ENCODE data around the gene SLC2A2.

SLC2A2 gene

DNA sequence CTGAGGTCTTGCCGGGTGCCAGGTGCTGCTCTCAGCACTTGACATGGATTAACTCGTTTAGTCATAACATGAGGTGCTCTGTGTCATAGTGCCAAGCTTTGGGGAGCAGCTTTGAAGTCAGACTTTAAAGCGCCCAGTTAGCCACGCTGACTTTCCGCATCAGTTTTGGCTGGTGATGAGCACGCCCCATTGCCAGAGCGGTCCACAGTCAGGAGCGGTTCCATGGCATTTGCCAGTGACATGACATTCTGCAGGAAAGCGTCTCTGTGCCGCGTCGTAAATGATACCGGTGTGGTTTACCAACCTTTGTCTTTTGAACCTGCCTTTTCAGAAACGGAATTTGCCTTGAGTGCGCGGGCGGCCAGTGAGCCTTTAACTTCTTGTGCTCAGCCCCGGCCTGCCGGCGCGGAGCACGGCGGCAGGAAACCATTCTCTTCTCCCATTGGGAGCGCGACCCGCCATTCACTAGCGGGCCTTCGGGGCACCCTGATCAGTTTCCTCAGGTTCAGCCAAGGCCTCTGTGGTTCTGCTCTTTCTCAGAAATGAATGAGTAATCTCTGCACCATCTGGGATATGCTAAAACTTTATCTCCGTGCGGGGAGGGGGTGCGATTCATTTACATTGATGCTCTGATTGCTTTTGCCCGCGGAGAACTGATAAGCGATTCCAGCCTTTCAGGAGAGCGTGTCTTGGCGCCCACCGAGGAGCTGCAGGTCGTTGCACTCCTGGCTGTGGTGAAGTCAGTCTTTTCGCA lies 1.7 kb upstream of the SLC2A2 start:
- peak overlapping the region; percentile 49 for H3K4me3 ChIP-seq (ENCODE audit: low read depth, low read length)
- CTCF ChIA-PET = interaction anchor here (1.0 to 1.7 kb wide), 3 partner anchors 10 to 22 kb away, joined by 3 to 9 read pairs (median 5); no protein-coding TSS in a partner anchor
- DNase-seq (ENCODE audit: low read depth, low spot score) = peak; percentile 72
- POLR2A ChIA-PET = interaction anchor here (0.6 kb wide), 1 partner anchor 39 kb away, joined by 3 read pairs; no protein-coding TSS in a partner anchor
- no peak for TF ChIP-seq CTCF (IDR thresholded peaks at IDR 0.05; ENCODE audit: insufficient read depth, low read length, missing control alignments)

GRCh38 chr3:171023566-171023965 lies 3.0 kb downstream of the SLC2A2 start:
- no peak overlapping the region for H3K4me3 ChIP-seq (ENCODE audit: low read depth, low read length)
- ChIA-PET CTCF (interaction anchor here (1.2 kb wide), 1 partner anchor 24 kb away, joined by 3 read pairs; no protein-coding TSS in a partner anchor), POLR2A (no interaction called here)
- TF ChIP-seq CTCF (IDR thresholded peaks at IDR 0.05; ENCODE audit: insufficient read depth, low read length, missing control alignments) = no peak
- DNase-seq (ENCODE audit: low read depth, low spot score) = no peak

- ChIA-PET CTCF (no interaction called here), POLR2A (no interaction called here)
- no peak overlapping the region for H3K4me3 ChIP-seq (ENCODE audit: low read depth, low read length)
- no peak for TF ChIP-seq CTCF (IDR thresholded peaks at IDR 0.05; ENCODE audit: insufficient read depth, low read length, missing control alignments)
- DNase-seq (ENCODE audit: low read depth, low spot score) = no peak
These were observed 5.1 kb downstream of the SLC2A2 start for GRCh38 chr3:171021377-171021776.

DNA sequence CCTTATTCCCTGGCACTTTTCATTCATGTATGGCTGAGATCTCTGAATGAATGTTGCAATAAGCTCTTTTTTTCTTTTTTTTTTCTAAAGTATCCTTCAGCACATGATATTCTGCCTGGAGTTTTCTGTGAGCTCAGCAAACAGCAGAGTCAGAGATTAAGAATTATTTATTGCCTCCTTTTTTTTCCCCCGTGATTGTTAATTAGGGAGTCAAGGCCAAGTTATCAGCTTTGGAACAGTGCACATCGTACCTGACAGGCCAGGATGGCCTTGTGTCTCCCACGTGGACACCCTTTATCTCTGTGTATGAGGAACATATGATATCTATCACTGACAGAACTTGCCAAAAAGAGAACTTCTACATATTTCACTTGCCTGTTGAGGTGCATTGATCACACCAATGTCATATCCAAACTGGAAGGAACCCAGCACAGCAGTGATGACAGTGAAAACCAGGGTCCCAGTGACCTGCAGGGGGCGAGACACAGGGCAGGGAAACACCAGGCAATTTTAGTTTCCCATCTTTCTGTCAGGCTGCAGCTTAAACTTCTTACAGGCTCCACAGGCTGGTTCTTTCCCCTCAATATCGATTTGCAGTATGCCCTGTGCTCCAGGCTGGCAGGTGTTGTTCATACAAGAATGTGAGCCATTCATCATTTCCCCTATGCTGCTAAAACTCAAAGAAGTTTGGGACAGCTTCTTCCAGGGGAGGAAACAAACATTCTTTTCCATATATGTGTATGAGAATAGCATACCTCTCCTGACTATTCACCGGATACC lies 8.2 kb downstream of the SLC2A2 start:
- ChIA-PET POLR2A (interaction anchor here (1.0 kb wide), 1 partner anchor 149 kb away, joined by 3 read pairs; no protein-coding TSS in a partner anchor), CTCF (interaction anchor here (0.9 to 2.2 kb wide), 8 partner anchors 9 to 25 kb away, joined by 4 to 9 read pairs (median 6); partner anchors contain the start of gene SLC2A2)
- no peak overlapping the region for H3K4me3 ChIP-seq (ENCODE audit: low read depth, low read length)
- DNase-seq (ENCODE audit: low read depth, low spot score) = no peak
- peak; percentile 24 for TF ChIP-seq CTCF (IDR thresholded peaks at IDR 0.05; ENCODE audit: insufficient read depth, low read length, missing control alignments)

- no peak overlapping the region for H3K4me3 ChIP-seq (ENCODE audit: low read depth, low read length)
- TF ChIP-seq CTCF (IDR thresholded peaks at IDR 0.05; ENCODE audit: insufficient read depth, low read length, missing control alignments) = no peak
- no peak for DNase-seq (ENCODE audit: low read depth, low spot score)
- ChIA-PET POLR2A (no interaction called here), CTCF (interaction anchor here (0.8 to 2.0 kb wide), 3 partner anchors 26 to 552 kb away, joined by 4 to 5 read pairs (median 4); no protein-coding TSS in a partner anchor)
These were observed 12.4 kb downstream of the SLC2A2 start for GRCh38 chr3:171013822-171014748.

Data from AG04449 (cell line).